ENCODE measurements around the gene UQCC2. TPM values are rescaled to one million over a fixed set of nuclear protein-coding genes. Genes with fewer than 3 reads are reported as not detected.

UQCC2 gene
- total RNA-seq, 1 donor from 2014 or later, result 209 TPM

DNA sequence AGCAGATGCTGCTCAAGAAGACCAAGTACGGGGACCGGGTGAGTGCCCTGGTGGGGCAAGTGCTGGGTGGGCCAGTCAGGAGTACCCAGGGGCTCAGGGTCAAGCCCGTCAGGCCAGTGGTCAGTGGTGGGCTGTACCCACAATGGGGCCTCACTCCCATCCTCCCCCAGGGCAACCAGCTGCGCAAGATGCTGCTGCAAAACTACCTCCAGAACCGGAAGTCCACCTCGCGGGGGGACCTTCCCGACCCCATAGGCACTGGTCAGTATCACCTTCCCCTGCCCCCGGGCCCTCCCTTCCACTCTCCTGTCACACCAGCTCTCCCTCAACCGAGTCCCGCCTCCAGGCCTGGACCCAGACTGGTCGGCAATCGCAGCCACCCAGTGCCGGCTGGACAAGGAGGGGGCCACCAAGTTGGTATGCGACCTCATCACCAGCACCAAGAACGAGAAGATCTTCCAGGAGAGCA lies 27.0 kb downstream of the UQCC2 start:
- no peak for DNase-seq (ENCODE audit: low spot score)
- intact Hi-C loops (cut with DNase I), result no loop called here

DNA sequence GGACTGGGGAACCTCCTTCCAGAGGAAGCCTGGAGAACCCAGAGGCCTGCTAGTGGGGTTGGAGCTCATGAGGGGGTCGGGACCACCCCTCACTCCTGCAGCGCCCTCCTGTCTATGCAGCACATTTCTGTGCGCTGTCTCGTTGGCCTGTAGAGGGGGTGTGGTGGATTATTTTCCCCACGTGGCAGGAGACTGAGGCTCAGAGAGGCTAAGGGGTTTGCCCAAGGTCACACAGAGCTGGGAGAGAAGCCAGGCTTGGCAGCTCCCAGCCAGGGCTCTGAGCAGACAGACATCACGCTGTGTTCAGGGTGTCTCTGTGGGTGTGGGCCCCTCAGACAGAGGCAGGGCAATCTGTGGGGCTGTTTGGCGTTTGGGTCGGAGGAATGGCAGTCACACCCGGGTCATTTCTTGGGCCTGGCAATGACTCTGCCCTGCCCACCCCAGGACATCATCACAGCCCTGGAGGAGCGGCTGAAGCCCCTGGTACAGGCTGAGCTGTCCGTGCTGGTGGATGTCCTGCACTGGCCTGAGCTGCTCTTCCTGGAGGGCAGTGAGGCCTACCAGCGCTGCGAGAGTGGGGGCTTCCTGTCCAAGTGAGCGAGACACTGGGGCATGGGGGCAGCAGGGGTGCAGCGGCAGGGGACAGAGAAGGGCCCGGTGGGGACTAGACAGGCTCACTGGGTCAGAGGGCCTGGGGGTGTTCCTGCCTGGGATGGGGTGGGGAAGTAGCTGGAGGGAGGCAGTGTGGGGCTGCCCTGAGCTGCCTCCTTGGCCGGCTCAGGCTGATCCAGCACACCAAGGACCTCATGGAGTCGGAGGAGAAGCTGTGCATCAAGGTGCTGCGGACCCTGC lies 27.7 kb downstream of the UQCC2 start:
- no peak for DNase-seq (ENCODE audit: low spot score)
- intact Hi-C loops (cut with DNase I), result no loop called here

DNA sequence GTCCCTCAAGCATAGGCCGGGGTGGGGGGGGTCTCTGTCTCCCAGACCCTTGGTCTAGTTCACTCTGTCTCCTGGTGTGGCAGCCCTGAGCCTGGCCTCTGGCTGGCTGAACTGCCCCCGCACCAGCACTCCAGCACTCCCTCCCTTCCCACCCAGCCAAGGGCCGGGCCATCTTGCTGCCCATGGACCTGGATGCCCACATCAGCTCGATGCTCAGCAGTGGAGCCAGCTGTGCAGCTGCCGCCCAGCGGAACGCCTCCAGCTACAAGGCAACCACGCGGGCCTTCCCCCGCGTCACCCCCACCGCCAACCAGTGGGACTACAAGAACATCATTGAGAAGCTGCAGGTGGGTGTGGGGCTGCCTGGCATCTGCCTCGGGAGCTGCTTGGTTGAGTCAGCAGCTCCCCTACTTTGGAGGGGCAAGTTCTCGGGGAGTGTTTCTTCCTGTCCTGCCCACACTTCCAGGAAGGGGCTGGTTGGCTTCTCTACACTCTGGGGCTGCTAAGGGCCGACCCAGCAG lies 28.4 kb downstream of the UQCC2 start:
- intact Hi-C loops (cut with DNase I), result no loop called here
- DNase-seq (ENCODE audit: low spot score), result no peak

DNA sequence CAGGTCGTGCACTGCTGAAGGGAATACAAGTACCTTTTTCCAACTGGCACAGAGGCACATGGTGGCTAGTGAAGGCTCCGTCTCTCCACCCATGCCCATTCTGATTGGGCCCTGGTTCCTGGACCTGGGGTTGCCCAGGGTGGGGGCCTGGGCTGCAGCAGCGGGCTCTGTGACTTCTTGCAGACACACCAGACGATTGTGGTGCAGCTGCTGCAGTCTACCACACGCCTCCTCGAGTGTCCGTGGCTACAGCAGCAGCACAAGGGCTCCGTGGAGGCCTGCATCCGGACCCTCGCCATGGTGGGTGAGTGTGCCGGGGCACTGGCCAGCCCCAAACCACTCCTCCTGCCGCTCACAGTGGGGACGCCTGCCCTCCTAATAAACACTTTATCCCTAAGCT lies 29.2 kb downstream of the UQCC2 start:
- DNase-seq (ENCODE audit: low spot score), result no peak
- intact Hi-C loops (cut with DNase I), result no loop called here

DNA sequence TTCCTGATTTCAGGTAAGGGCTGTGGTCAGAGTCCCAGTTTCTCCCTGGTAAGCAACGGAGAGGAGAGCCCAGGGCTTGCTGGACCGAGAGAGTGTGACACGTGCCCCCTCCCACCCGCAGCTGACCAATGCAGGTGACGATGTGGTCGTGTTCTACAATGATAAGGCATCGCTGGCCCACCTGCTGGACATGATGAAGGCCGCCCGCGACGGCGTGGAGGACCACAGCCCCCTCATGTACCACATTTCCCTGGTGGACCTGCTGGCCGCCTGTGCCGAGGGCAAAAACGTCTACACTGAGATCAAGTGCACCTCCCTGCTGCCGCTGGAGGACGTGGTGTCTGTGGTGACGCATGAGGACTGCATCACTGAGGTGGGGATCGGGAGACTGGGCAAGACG lies 31.7 kb downstream of the UQCC2 start:
- DNase-seq (ENCODE audit: low spot score), result no peak
- intact Hi-C loops (cut with DNase I), result no loop called here

DNA sequence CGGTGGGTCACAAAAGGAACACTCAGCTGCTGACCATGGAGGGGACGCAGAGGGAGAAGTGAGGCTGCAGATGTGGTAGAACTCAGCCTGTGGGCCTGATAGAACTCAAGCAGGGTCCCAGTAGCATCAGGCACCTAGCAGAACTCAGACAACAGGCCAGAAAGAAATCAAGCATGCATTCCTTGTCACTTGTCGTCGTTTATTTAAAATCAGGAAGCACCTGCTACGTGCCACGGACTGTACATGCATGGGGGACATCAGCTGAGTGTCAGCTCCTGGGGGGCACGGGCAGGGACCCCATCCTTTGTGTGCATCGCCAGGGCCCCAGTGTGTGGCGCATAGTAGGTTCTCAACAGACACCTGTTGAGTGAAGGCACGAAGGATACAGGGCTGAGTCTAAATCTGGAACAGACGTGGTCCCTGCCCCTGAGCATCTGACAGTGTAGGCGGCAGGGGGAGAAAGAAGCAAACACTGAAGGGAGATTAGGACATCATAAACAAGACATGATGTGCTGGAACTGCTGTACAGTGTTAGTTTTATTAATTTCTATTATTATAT lies 32.5 kb downstream of the UQCC2 start:
- intact Hi-C loops (cut with DNase I), result no loop called here
- no peak for DNase-seq (ENCODE audit: low spot score)

DNA sequence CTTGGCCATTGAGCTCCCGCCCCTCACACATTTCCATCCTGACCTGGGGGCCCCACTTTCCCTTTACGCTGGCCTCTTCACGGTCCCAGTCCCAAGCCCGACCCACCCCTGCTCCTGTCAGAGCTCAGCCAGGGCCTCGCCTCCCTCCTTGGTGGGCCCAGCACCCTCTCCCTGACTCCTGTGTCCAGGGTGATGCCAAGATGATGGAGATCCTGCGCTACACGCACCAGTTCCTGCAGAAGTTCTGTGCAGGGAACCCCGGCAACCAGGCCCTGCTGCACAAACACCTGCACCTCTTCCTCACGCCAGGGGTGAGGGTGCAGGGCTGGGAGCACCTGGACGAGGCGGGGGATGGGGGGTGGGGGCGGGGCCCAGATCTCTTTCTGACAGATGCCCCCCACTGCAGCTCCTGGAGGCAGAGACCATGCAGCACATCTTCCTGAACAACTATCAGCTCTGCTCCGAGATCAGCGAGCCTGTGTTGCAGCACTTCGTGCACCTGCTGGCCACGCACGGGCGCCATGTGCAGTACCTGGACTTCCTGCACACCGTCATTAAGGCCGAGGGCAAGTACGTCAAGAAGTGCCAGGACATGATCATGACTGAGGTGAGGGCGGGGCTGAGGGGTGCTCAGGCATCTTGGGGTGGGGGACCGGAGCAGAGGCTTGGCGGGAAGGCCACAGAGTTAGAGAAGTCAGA lies 33.1 kb downstream of the UQCC2 start:
- intact Hi-C loops (cut with DNase I), result no loop called here
- no peak for DNase-seq (ENCODE audit: low spot score)

DNA sequence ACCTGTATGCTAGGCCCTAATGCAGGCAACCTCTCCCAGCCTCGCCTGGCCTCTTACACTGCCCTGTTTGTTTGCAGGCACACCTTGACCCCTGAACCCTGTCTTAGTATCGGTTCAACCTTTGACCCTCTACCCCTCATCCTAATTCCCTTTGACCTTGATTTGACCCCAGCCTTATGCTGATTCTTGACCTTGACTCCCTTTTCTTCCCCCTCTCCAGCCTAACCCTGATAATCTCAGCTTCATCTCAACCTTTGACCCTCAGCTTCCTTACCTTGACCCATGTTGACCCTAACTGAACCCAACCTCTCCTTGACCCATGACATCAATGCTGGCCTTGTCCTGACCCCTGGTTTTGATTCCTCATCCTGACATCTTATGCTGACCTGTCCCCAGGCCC lies 33.8 kb downstream of the UQCC2 start:
- intact Hi-C loops (cut with DNase I), result no loop called here
- DNase-seq (ENCODE audit: low spot score), result no peak

DNA sequence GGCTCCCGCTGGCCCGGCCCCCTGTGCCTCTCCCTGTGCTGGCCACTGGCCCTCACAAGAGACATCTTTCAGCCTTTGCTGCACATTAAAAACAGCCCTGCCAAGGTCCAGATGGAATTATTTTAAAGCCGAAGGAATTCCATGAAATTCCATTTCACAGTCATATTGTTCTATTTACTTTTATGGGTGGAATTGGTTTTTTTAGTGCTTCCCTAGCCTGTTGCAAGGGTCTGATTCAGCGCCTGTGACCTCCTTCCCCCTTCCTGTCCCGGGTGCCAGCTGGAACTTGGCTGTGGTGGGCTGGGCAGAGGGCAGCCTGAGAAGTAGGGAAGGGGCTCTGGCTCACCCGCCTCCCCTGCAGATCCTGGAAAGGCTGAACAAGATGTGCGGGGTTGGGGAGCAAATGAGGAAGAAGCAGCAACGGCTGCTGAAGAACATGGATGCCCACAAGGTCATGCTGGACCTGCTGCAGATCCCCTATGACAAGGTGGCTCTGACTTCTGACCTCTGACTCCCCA lies 34.3 kb downstream of the UQCC2 start:
- intact Hi-C loops (cut with DNase I), result no loop called here

DNA sequence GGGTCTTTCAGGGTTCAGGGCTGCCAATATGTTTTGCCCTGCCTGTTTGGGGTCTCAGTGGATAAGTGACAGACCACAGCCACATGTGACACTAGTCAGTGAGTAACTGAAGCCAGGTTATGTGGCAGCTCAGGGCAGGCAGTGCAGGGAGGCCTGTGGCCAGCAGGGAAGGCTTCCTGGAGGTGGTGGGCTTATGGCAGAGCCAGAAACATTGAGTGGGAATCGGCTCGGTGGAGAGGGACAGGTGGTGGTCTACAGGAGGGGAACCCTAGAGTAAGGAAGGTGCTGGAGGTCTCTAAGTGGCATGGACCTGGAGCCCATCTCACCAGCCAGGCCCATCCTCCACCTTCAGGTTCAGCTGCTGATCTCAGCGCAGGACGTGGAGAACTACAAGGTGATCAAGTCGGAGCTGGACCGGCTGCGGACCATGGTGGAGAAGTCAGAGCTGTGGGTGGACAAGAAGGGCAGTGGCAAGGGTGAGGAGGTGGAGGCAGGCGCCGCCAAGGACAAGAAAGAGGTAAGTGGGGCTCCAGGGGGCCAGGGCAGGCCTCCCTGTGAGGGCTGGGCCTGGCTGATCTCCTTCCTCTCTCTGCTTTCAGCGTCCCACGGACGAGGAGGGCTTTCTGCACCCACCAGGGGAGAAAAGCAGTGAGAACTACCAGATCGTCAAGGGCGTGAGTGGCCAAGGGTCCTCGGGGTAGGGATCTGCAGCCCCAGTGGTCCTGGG lies 34.9 kb downstream of the UQCC2 start:
- DNase-seq (ENCODE audit: low spot score), result no peak

More for the DNA sequence above, 34.3 kb downstream of the UQCC2 start:
- DNase-seq (ENCODE audit: low spot score), result no peak

DNA sequence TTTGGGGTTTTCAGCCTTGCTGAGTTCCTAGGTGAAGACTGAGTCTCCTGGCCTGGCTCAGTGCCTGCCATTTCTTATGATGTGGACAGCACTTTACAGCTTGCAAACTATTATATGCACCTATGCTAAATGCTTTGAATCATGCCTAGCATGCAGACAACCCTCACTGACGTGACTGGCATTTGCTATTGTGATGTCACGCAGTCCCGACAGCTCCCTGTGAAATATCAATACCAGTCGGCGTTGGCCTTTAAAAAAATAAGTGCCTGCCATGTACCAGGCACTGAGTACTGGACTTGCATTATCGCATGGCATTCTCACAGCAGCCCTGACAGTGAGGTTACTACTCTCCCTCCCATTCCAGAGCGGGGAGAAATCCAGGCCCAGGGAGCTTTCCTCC lies 35.5 kb downstream of the UQCC2 start:
- intact Hi-C loops (cut with DNase I), result no loop called here
- DNase-seq (ENCODE audit: low spot score), result no peak

More for the DNA sequence above, 34.9 kb downstream of the UQCC2 start:
- intact Hi-C loops (cut with DNase I), result no loop called here

DNA sequence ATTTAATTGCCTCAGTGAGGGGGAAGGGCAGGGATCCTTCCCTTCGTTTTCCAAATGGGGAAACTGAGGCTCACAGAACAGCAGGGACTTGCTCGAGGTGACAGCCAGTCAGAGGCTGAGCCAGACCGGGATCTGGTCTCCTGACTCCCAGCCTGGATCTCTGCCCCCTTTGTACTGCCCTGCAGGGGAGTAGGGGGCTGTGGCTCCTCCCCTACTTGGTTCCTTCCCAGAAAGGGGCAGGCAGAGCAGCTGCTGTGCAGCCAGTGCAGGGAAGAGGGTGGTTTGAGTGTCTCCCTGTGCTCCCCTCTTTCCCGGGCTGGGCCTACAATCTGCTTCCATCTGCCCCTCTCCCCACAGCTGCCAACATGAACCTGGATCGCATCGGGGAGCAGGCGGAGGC lies 37.6 kb downstream of the UQCC2 start:
- intact Hi-C loops (cut with DNase I), result loop anchor here (2.0 kb wide), 1 partner anchor 85 kb away; no protein-coding TSS in a partner anchor
- DNase-seq (ENCODE audit: low spot score), result no peak

DNA sequence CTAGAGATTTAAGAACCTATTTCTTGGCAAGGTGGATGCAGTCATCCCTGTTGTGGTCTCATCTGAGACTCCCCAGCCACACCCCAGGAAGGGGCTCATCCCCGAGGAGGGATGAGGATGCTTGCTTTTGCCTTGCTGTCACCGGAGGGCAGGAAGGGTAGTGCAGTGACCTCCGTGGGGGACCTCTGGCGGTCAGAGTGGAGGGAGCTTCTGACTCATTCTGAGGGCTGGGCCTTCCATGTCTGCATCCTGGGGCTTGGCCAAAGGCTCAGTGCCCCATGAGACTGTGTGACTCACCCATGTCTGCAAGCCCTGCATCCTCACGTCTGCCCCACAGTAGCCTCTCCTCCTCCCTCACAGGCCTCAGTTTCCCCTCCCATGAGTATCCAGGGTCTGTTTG lies 38.7 kb downstream of the UQCC2 start:
- intact Hi-C loops (cut with DNase I), result loop anchor here (2.0 kb wide), 1 partner anchor 84 kb away; no protein-coding TSS in a partner anchor
- peak; percentile 93 for DNase-seq (ENCODE audit: low spot score)

DNA sequence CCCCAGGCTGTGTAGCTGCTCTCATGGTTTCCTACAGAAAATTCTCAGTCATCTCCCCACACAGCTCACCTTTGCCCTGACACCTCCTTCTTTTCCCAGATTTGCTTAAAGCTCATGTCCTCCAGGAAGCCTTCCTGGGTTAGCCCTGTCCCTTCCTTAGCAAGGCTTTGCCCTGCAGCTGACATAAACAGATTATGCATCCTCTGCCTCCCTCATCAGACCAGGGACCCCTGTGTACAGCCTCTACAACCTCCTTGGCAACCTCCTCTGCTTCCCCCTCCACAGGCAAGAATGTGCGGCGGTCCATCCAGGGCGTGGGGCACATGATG lies 39.8 kb downstream of the UQCC2 start:
- no peak for DNase-seq (ENCODE audit: low spot score)
- intact Hi-C loops (cut with DNase I), result loop anchor here (2.0 kb wide), 1 partner anchor 83 kb away; no protein-coding TSS in a partner anchor

DNA sequence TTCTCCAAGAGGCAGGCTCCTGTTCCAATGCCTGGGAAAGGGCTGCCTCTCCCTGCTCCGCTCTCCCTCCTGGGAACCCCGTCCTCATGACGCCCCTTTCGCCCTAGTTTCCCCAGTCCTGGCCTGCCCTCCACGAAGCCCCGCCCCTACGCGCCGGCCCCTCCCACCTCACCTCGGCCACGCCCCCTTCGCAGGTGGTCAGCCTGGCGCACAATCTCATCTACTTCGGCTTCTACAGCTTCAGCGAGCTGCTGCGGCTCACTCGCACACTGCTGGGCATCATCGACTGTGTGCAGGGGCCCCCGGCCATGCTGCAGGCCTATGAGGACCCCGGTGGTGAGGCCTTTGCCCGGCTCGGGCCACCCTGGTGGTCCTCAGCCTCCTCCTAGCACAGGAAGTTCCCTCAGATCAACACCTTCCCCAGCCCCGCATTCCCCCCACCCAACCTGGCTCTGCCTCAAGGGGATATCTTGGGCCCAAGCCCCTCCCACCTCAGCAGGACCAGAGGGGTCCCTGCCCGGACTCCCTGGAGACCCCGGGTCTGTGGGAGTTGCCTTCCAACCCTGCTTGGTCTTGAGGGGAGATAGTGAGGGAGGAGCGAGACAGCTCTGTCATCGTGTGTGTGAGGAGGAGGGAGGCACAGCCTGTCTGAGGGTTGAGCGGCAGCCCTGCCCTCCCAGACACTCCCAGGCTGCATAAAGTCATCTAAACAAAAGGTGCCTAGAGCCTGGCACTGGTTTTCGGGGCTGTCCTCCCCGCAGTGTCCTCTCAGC lies 40.3 kb downstream of the UQCC2 start:
- intact Hi-C loops (cut with DNase I), result no loop called here

DNA sequence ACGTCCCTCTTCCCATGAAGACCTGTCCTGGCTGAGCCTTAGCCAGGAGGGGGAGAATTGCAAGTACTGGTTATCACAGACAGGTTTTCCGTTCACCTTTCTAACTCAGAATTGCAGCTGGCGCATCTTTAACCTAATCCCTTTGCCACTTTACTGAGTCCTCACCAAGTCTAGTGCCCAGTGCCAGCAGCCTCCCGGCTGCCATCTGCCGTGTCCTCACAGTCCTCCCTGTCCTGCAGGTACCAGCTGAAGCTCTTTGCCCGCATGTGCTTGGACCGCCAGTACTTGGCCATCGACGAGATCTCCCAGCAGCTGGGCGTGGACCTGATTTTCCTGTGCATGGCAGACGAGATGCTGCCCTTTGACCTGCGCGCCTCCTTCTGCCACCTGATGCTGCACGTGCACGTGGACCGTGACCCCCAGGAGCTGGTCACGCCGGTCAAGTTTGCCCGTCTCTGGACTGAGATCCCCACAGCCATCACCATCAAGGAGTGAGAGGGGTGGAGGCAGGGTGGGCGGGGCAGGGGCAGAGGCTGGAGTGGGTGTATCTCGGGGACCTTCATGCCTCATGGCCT lies 41.3 kb downstream of the UQCC2 start:
- no peak for DNase-seq (ENCODE audit: low spot score)
- intact Hi-C loops (cut with DNase I), result no loop called here

More for the DNA sequence above, 40.3 kb downstream of the UQCC2 start:
- no peak for DNase-seq (ENCODE audit: low spot score)

DNA sequence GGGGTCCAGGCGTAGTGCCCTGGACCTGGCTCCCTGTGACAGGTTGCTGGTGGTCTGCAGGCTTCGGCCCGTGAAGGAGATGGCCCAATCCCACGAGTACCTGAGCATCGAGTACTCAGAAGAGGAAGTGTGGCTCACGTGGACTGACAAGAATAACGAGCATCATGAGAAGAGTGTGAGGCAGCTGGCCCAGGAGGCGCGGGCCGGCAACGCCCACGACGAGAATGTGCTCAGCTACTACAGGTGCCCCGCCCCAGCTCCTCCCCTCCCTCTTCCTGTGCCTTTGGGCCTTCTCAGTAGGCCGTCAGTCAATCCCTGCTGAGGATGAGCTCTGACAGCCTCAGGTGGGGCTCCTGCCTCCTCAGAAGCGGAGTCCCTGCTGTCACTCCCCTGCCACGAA lies 42.6 kb downstream of the UQCC2 start:
- no peak for DNase-seq (ENCODE audit: low spot score)
- intact Hi-C loops (cut with DNase I), result no loop called here

DNA sequence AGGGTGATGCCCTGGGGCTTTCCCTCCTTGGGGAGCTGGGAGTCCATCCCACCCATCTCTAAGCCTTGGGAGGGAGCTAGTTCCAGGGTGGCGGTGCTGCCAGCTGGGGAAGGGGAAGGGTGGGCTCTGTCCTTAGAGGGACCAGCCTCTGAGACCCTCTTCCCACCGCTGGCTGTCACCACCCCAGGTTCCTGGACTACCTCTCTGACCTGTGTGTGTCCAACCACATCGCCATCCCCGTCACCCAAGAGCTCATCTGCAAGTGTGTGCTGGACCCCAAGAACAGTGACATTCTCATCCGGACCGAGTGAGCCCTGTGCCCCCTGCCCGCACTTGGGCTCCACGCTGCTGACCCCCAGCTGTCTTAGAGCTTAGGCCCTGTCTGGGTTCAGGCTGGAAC lies 43.2 kb downstream of the UQCC2 start:
- DNase-seq (ENCODE audit: low spot score), result no peak
- intact Hi-C loops (cut with DNase I), result no loop called here

Measured in cardiac septum (tissue), 1 donor.